DOHH2 (cell line): Measurements from ENCODE around the gene MTARC1.

Source experiments
- EZH2phosphoT487 ChIP-seq: fragments of 200-600 bp; sonication (generic); IDR thresholded peaks from 2 replicates; pipeline ENCODE4 v1.6.1; 2017; ENCODE audit warnings: borderline replicate concordance, mild to moderate bottlenecking, antibody characterized with exemption, low read length, moderate library complexity, mixed read lengths
- TF ChIP-seq, protein P1 (sequence below): fragments of 200-600 bp; sonication (generic); IDR thresholded peaks from one replicate; pipeline ENCODE4 v1.5.1; 2014; ENCODE audit warnings: antibody characterized with exemption, mild to moderate bottlenecking, low read depth, low read length; ENCODE audit not compliant: poor library complexity, severe bottlenecking

DNA sequence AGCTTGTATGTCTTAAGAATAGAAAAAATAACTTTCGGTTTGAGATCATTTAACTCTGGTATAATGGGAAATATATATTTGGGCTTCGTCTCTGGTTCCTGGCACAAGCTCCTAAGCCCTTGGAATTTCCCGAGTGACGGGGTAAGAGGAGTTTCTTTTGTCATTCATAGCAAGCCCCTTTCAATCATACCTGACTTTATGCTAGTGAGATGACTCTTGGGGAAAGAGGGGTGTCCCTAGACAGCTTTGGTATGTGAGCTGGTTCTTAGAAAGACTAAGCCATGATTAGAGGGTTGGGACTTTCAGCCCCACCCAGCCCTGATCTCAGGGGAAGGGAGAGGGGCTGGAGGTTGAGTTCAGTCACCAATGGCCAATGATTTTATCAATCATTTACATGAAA is 13.9 kb upstream of the MTARC1 start:
- TF ChIP-seq, protein P1, sequence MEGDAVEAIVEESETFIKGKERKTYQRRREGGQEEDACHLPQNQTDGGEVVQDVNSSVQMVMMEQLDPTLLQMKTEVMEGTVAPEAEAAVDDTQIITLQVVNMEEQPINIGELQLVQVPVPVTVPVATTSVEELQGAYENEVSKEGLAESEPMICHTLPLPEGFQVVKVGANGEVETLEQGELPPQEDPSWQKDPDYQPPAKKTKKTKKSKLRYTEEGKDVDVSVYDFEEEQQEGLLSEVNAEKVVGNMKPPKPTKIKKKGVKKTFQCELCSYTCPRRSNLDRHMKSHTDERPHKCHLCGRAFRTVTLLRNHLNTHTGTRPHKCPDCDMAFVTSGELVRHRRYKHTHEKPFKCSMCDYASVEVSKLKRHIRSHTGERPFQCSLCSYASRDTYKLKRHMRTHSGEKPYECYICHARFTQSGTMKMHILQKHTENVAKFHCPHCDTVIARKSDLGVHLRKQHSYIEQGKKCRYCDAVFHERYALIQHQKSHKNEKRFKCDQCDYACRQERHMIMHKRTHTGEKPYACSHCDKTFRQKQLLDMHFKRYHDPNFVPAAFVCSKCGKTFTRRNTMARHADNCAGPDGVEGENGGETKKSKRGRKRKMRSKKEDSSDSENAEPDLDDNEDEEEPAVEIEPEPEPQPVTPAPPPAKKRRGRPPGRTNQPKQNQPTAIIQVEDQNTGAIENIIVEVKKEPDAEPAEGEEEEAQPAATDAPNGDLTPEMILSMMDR: no peak
- no peak for TF ChIP-seq EZH2phosphoT487
